Choroid plexus epithelial cell (primary cell): ENCODE results near the gene SLC38A8.
A peak's percentile ranks its signal among the peaks of the same experiment; 100 is the strongest.

ENCODE experiments used
- DNase-seq: peaks from one replicate; pipeline ENCODE4 v3.0.0-alpha.2; 2010; ENCODE audit warnings: low read depth
- H3K4me3 ChIP-seq: 2 replicates; pipeline ENCODE4 v1.5.1; 2011; ENCODE audit warnings: low read depth, mild to moderate bottlenecking, control low read depth, low read length, moderate library complexity
- TF ChIP-seq, protein P1 (sequence below): conservative IDR thresholded peaks from 2 replicates; pipeline ENCODE4 v1.5.1; 2011; ENCODE audit warnings: low read depth, mild to moderate bottlenecking, control low read depth, inconsistent platforms, low read length, moderate library complexity

The SLC38A8 gene

DNA sequence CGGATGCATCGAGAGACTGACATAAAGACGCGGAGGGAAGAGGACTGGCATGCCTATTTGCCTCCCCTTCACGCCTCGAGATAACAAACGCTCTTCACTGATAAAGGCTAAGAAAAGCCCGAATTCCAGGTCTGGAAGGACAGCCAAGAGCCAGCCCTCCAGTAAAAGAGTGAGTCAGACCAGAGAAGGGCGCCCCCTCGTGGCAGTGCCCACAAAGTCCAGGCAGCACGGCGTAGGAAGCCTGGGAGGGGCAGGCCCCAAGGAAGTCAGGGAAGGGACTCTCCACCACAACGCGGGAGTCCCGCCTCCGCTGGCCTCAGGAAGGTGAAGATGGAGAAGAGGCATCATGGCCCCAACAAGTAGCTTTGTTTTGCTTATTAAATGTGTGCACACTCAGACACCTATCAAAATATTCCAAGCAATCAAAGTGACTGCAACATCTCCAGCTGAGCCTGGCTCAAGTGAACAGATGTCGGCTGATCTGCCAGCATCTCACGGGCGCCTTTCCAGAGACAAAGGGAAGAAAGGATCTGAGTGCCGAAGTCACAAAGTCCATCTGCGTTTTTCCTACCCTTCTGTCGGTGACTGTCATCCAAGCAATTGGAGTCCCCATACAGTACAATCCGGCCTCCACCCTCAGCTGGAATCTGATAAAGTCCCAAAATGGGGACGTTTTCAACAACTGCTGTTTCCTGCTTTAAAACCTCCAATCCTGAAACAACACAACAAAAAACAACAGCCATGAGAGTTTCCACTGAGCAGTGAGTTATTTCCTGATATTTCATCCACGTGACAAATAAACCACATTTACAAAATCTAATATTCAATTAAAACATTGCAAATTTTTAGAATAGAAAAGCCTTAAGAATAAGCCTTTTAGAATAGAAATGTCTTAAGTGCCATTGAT is 20.4 kb upstream of the SLC38A8 start:
- TF ChIP-seq, protein P1, sequence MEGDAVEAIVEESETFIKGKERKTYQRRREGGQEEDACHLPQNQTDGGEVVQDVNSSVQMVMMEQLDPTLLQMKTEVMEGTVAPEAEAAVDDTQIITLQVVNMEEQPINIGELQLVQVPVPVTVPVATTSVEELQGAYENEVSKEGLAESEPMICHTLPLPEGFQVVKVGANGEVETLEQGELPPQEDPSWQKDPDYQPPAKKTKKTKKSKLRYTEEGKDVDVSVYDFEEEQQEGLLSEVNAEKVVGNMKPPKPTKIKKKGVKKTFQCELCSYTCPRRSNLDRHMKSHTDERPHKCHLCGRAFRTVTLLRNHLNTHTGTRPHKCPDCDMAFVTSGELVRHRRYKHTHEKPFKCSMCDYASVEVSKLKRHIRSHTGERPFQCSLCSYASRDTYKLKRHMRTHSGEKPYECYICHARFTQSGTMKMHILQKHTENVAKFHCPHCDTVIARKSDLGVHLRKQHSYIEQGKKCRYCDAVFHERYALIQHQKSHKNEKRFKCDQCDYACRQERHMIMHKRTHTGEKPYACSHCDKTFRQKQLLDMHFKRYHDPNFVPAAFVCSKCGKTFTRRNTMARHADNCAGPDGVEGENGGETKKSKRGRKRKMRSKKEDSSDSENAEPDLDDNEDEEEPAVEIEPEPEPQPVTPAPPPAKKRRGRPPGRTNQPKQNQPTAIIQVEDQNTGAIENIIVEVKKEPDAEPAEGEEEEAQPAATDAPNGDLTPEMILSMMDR: peak; percentile 94
- H3K4me3 ChIP-seq: no peak overlapping the region
- DNase-seq: peak; percentile 85

DNA sequence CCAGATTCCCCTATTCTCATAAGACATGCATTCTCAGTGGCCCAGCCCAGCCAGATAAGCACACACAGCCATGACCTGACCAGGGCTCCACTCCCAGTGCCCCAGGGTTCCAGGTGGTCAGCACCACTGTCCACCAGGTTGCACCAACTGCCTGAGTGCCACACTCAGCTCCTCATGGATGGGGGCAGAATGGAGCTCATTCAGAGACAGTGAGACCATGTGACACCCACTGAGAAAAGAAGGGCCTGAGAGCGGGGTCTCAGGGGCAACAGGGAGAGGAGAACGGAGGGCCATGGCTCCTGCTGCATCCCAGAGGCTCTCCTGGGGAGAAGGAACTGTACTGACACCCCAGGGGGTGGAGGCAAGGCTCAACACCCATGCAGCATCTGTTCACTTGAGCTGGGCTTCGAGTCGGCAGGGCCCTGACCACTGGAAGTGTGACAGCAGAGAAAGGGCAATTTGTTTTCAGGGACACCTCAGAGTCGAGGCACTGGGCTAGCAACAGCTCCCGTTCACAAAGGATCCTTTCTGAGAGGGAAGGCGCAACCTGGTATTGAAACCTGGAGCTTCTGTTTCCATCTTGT is 18.7 kb upstream of the SLC38A8 start:
- no peak for DNase-seq
- TF ChIP-seq, protein P1: no peak

DNA sequence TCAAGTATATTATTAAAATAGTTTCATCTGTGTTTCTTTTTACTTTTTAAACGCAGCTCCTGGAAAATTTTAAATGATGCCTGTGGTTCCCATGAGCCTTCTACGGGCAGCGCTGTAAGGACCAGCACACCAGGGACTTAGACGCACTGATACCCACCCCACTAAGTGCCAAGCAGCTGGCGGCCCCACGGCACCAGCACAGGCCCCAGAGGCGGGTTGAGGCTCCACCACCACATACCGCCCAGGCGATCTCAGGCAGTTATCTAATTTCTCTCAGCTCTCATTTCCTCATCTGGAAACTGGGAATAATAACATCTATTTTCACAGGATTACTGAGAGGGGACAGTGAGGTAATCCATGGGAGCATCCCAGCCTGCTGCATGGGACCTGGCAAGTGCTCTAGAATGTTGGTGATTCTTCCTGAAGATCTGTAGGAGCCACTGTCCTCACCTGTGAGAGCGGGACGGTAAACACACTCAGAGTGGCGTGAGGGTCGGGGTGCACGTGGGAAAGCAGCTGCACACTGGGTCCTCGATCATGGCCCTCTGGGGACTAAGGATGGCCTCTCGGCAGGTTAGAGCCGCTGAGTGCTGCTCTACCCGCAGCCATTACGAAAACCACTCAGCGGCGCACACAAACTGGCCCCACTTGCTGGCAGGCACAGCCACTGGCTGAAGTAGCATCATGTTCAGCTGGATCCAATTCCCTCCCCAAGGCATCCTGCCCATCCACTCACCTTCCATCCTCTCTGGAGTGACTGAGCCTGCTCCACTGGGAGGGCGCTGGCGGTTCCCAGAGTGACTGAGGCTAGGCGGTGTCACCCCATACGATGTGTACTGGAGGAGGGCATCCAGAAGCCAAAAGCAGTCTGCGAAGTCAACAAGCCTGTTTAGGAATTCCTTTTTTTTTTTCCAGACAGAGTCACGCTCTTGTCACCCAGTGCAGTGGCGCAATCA is 17.6 kb upstream of the SLC38A8 start:
- DNase-seq: no peak
- TF ChIP-seq, protein P1: no peak
- no peak overlapping the region for H3K4me3 ChIP-seq

More for the DNA sequence above, 18.7 kb upstream of the SLC38A8 start:
- no peak overlapping the region for H3K4me3 ChIP-seq

DNA sequence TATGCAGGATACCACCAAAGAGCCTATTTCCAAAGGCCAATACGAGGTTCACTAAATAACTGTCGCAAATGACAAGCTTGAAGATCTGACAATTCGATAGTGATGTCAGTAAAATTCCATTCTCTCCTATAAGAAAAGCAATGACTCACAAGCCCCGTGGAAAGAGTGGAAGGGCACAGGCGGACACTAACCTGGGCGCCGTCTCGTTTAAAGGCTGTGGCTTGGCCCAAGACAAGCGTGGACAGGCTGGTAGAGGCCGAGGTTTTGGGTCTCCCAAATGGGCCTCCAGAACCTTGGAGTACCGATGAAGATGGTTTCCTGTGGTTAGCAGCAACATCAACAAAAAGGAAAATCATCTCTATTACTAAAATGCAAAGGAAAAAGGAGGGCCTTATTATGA is 16.5 kb upstream of the SLC38A8 start:
- TF ChIP-seq, protein P1: no peak
- no peak overlapping the region for H3K4me3 ChIP-seq
- DNase-seq: no peak

DNA sequence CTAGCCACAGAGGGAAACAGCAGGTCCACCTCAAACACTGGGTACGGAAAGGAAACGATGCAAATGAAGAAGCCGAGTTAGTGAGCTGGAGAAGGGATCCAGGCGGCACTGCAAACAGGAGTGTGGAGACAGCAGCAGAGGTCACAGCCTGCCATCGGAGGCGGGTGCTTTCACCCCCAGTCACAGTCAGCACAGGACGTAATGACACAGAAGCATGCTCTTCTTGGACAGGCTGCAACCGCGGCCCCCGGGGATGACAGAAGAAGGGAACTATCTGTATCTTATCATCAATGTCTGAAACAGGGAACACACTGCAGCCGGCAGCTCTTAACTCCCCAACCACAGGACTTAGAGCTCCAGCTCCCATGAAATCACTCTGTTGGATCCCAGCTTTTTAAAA is 16.1 kb upstream of the SLC38A8 start:
- TF ChIP-seq, protein P1: no peak
- no peak overlapping the region for H3K4me3 ChIP-seq
- no peak for DNase-seq

DNA sequence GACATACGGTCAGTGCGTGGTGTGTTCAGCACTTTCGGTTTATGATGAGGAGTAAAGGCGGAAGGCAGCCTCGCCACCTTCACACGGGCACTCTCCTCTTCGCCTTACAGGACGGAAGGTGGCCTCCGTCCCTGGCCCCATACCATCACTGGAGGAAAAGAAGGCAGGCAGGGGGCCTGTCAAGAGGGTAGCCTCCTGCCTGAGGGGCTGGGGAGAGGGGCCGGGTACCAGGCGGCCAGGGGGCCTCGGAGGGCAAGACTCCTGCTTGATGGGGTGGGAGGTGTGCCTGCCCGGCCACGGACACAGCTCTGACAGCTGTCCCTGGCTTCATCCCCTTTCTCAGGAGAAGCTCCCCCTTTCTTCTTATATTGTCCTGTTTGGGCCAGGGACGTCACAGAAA is 15.6 kb upstream of the SLC38A8 start:
- TF ChIP-seq, protein P1: no peak
- DNase-seq: no peak
- no peak overlapping the region for H3K4me3 ChIP-seq
